IMR-90 (cell line): ENCODE measurements around the gene RAB1B. TPM values are rescaled to one million over a fixed set of nuclear protein-coding genes. Genes with fewer than 3 reads are reported as not detected.

Experiments used
- ATAC-seq: fragments of 200-7000 bp; cut with Tn5 transposase; 2 replicates; pipeline ENCODE4 v1.9.1; 2020; ENCODE audit warnings: low read depth, mild to moderate bottlenecking, moderate library complexity
- BruUV-seq: library from RNA; stranded (reverse); fragments of 400-500 nt; replicated peaks from 2 replicates; lab custom pipeline; 2021; lab: Mats Ljungman, UMichigan
- CTCF ChIA-PET: fragments of 300-600 bp; formaldehyde crosslinking; extraction: SDS; loops from one replicate; lab custom pipeline; 2021; ENCODE audit warnings: antibody characterized with exemption; lab: Yijun Ruan, JAX
- POLR2A ChIA-PET: fragments of 300-600 bp; sonication (Branson Sonifier 250); formaldehyde crosslinking; loops from one replicate; lab custom pipeline; 2022; ENCODE audit warnings: antibody characterized with exemption; ENCODE audit not compliant: unreplicated experiment; lab: Charles Lee
- DNase-seq: peaks from one replicate; pipeline ENCODE4 v3.0.0; 2013
- H2AFZ ChIP-seq: replicated peaks from 2 replicates; pipeline ENCODE3; 2013; ENCODE audit warnings: low read length, mild to moderate bottlenecking; ENCODE audit not compliant: poor library complexity
- H2AK5ac ChIP-seq: 2 replicates; pipeline ENCODE4 v1.6.1; 2013; ENCODE audit warnings: low read depth, low read length, inconsistent platforms
- H2AK9ac ChIP-seq: replicated peaks from 2 replicates; pipeline ENCODE3; 2013; ENCODE audit warnings: mild to moderate bottlenecking, low read depth, low read length, moderate library complexity; ENCODE audit not compliant: poor library complexity
- H2BK120ac ChIP-seq: 2 replicates; pipeline ENCODE4 v1.6.1; 2013; ENCODE audit warnings: low read depth, low read length, inconsistent platforms
- H2BK15ac ChIP-seq: 3 replicates; pipeline ENCODE4 v1.6.1; 2013; ENCODE audit warnings: low read depth, low read length, inconsistent platforms
- H2BK20ac ChIP-seq: 2 replicates; pipeline ENCODE4 v1.6.1; 2013; ENCODE audit warnings: low read depth, mild to moderate bottlenecking, inconsistent platforms, low read length, moderate library complexity
- H2BK5ac ChIP-seq: 2 replicates; pipeline ENCODE4 v1.6.1; 2013; ENCODE audit warnings: mild to moderate bottlenecking, low read depth, low read length, inconsistent platforms; ENCODE audit not compliant: poor library complexity, severe bottlenecking
- H3K14ac ChIP-seq: replicated peaks from 2 replicates; pipeline ENCODE4 v1.6.1; 2013; ENCODE audit warnings: low read depth, low read length, inconsistent platforms
- H3K18ac ChIP-seq: 2 replicates; pipeline ENCODE4 v1.6.1; 2013; ENCODE audit warnings: low read depth, low read length, control low read depth
- H3K23ac ChIP-seq: 2 replicates; pipeline ENCODE4 v1.6.1; 2013; ENCODE audit warnings: low read depth, low read length, inconsistent platforms
- H3K27ac ChIP-seq: 2 replicates; pipeline ENCODE4 v1.5.1; 2013; ENCODE audit warnings: mild to moderate bottlenecking, control low read depth, low read length; ENCODE audit not compliant: insufficient read depth
- H3K27me3 ChIP-seq: 2 replicates; pipeline ENCODE4 v1.6.1; 2013; ENCODE audit warnings: low read length; ENCODE audit not compliant: control insufficient read depth, insufficient read depth
- H3K36me3 ChIP-seq: 2 replicates; pipeline ENCODE4 v1.6.1; 2013; ENCODE audit warnings: low read length, mixed read lengths; ENCODE audit not compliant: control insufficient read depth, insufficient read depth
- H3K4ac ChIP-seq: 2 replicates; pipeline ENCODE4 v1.6.1; 2013; ENCODE audit warnings: low read depth, low read length, inconsistent platforms
- H3K4me1 ChIP-seq: 2 replicates; pipeline ENCODE4 v1.6.1; 2013; ENCODE audit warnings: low read length, mixed read lengths; ENCODE audit not compliant: control insufficient read depth, insufficient read depth
- H3K4me2 ChIP-seq: 2 replicates; pipeline ENCODE4 v1.6.1; 2013; ENCODE audit warnings: low read depth, mild to moderate bottlenecking, control low read depth, low read length, moderate library complexity
- H3K4me3 ChIP-seq: 2 replicates; pipeline ENCODE4 v1.5.1; 2013; ENCODE audit warnings: low read depth, mild to moderate bottlenecking, control low read depth, low read length, moderate library complexity; ENCODE audit not compliant: insufficient read depth
- H3K56ac ChIP-seq: 2 replicates; pipeline ENCODE4 v1.6.1; 2013; ENCODE audit warnings: low read length, inconsistent platforms; ENCODE audit not compliant: insufficient read depth; ENCODE audit errors: extremely low read depth
- H3K79me1 ChIP-seq, 2 experiments: 2 replicates each; pipeline ENCODE4 v1.6.1; 2013; ENCODE audit warnings: low read length in 2 of 2, inconsistent platforms in 1 of 2, low read depth in 1 of 2
- H3K9ac ChIP-seq: 2 replicates; pipeline ENCODE4 v1.6.1; 2013; ENCODE audit warnings: low read depth, low read length, control low read depth
- H3K9me1 ChIP-seq: 2 replicates; pipeline ENCODE4 v1.6.1; 2013; ENCODE audit warnings: low read length, inconsistent platforms; ENCODE audit not compliant: insufficient read depth
- H3K9me3 ChIP-seq: 2 replicates; pipeline ENCODE4 v1.6.1; 2013; ENCODE audit warnings: low read length; ENCODE audit not compliant: control insufficient read depth, insufficient read depth
- H4K20me1 ChIP-seq: 2 replicates; pipeline ENCODE4 v1.6.1; 2013; ENCODE audit warnings: low read length, inconsistent platforms; ENCODE audit not compliant: insufficient read depth
- H4K5ac ChIP-seq: 2 replicates; pipeline ENCODE4 v1.6.1; 2013; ENCODE audit warnings: mild to moderate bottlenecking, low read depth, low read length, control low read depth
- H4K8ac ChIP-seq, 2 experiments: 2 replicates each; pipeline ENCODE4 v1.6.1; 2013; ENCODE audit warnings: low read depth in 2 of 2, low read length in 2 of 2, control low read depth in 1 of 2, inconsistent platforms in 1 of 2
- H4K91ac ChIP-seq: 2 replicates; pipeline ENCODE4 v1.6.1; 2013; ENCODE audit warnings: low read depth, low read length, inconsistent platforms; ENCODE audit not compliant: insufficient read depth
- BHLHE40 ChIP-seq: fragments of 150-350 bp; IDR thresholded peaks from 2 replicates; pipeline ENCODE4 v1.6.1; 2016; ENCODE audit warnings: mild to moderate bottlenecking, low read depth, low read length
- CTCF ChIP-seq: conservative IDR thresholded peaks from 2 replicates; pipeline ENCODE4 v1.5.1; 2012; ENCODE audit warnings: mild to moderate bottlenecking, low read depth, low read length, improper control_type of control experiment
- MAFK ChIP-seq: IDR thresholded peaks from 2 replicates; pipeline ENCODE4 v1.6.1; 2012; ENCODE audit warnings: low read depth, low read length, improper control_type of control experiment
- MXI1 ChIP-seq: IDR thresholded peaks from 2 replicates; pipeline ENCODE4 v1.6.1; 2012; ENCODE audit warnings: low read depth, mild to moderate bottlenecking, low read length, moderate library complexity, borderline replicate concordance
- NFE2L2 ChIP-seq: fragments of 150-350 bp; IDR thresholded peaks from 2 replicates; pipeline ENCODE4 v1.6.1; 2016; ENCODE audit warnings: low read depth, mild to moderate bottlenecking, low read length
- POLR2A ChIP-seq: IDR thresholded peaks from 2 replicates; pipeline ENCODE4 v1.6.1; 2012; ENCODE audit warnings: mild to moderate bottlenecking, low read depth, low read length
- RAD21 ChIP-seq: IDR thresholded peaks from 2 replicates; pipeline ENCODE4 v1.6.1; 2012; ENCODE audit warnings: low read length, improper control_type of control experiment
- RCOR1 ChIP-seq: IDR thresholded peaks from 2 replicates; pipeline ENCODE4 v1.6.1; 2012; ENCODE audit warnings: mild to moderate bottlenecking, low read length, improper control_type of control experiment; ENCODE audit not compliant: insufficient replicate concordance
- SMC3 ChIP-seq: fragments of 150-350 bp; IDR thresholded peaks from 2 replicates; pipeline ENCODE4 v1.6.1; 2016; ENCODE audit warnings: low read depth, mild to moderate bottlenecking, antibody characterized with exemption, low read length, moderate library complexity
- USF2 ChIP-seq: fragments of 150-350 bp; IDR thresholded peaks from 2 replicates; pipeline ENCODE4 v1.6.1; 2017; ENCODE audit warnings: mild to moderate bottlenecking, antibody characterized with exemption, low read length, low read depth
- WGBS, 2 experiments: methylation state at CpG; one replicate each; pipeline versions ENCODE4 v1.1.5 to v1.1.7; 2013; ENCODE audit warnings: missing lambda C conversion rate in 2 of 2; ENCODE audit not compliant: insufficient read length in 1 of 2; ENCODE audit errors: extremely low coverage in 2 of 2; 5-methylcytosine and 5-hydroxymethylcytosine counted together
- dilution Hi-C: fragments of 300-500 bp; cut with HindIII; formaldehyde crosslinking; loops from one replicate; pipeline ENCODE4 v1.14.3; 2018; ENCODE audit warnings: low sequenced_read_pairs; ENCODE audit not compliant: unreplicated experiment
- in situ Hi-C: fragments of 300-500 bp; cut with MboI; formaldehyde crosslinking; loops from 3 replicates; pipeline ENCODE4 v1.14.3; 2019; ENCODE audit warnings: low sequenced_read_pairs, inconsistent platforms, mixed read lengths
- intact Hi-C: fragments of 100-400 bp; cut with micrococcal nuclease; formaldehyde crosslinking; loops from 2 replicates; pipeline ENCODE4 v1.10.0; 2022
- polyA plus RNA-seq, 3 experiments: library from polyadenylated mRNA; depleted of rRNA; stranded (reverse); fragments of >200 nt; gene quantifications; 2 replicates each; pipeline ENCODE4 v1.2.3, GENCODE V29; 2012; ENCODE audit warnings: low replicate concordance in 1 of 3
- total RNA-seq: library from RNA; depleted of rRNA; stranded (reverse); fragments of >200 nt; gene quantifications from 2 replicates; pipeline ENCODE4 v1.2.3, GENCODE V29; 2012
- TF ChIP-seq, protein P1 (sequence below): fragments of 150-350 bp; IDR thresholded peaks from 2 replicates; pipeline ENCODE4 v1.6.1; 2016; ENCODE audit warnings: low read depth, mild to moderate bottlenecking, low read length, moderate library complexity, borderline replicate concordance

RAB1B gene
- total and polyA plus RNA-seq, 2 of the 4 experiments (the other 2 are of a cell fraction), result 83.7 to 248 TPM

DNA sequence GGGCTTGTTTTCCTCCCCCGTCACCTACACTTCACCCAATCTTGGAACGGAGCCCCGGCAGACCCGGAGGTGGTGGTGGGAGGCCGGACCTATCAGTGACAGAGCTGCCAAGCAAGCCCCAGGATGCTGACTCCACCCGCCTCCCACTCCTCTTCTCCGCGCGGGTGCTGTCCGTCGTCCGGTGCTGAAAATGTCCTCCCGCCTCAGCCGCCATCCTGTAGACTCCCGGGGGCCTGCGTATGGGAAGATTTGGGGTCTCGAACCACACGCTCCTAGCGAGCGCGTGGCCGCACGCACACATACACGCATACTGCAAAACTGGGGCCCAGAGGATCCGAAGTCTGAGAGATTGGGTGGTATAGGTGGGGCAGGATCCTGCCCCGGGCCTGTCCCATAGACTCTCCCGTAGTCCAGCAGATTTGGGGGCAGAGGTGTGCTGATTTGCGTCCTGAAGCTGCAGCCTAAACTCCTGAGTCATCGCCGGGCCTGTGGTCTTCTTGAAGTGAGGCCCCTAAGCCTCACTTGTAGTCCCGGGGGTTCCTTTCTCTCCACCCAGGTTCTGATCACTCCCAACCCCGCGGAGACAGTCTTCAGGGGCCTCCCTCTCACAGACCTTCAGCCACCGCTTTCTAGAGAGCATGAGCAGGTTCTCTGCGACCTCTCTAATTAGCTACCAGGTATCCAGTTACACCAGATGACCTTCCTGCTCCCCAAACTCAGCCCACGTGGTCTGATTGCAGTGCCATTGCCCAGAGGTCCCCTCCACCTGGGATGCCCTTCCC lies 21.3 kb downstream of the RAB1B start (continued):
- TF ChIP-seq, protein P1, sequence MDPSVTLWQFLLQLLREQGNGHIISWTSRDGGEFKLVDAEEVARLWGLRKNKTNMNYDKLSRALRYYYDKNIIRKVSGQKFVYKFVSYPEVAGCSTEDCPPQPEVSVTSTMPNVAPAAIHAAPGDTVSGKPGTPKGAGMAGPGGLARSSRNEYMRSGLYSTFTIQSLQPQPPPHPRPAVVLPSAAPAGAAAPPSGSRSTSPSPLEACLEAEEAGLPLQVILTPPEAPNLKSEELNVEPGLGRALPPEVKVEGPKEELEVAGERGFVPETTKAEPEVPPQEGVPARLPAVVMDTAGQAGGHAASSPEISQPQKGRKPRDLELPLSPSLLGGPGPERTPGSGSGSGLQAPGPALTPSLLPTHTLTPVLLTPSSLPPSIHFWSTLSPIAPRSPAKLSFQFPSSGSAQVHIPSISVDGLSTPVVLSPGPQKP, result no peak
- TF ChIP-seq POLR2A, result no peak
- peak; percentile 94 for TF ChIP-seq RCOR1

GRCh38 chr11:66290330-66290621 lies 21.8 kb downstream of the RAB1B start:
- no peak overlapping the region for H3K18ac ChIP-seq
- no peak overlapping the region for H3K27ac ChIP-seq
- no CpG with 5 or more reads among the region's 2 CpGs for WGBS, 2 experiments
- H2BK20ac ChIP-seq, result no peak overlapping the region
- no peak overlapping the region for H2AK9ac ChIP-seq
- BruUV-seq, result no TSS peak
- H2BK15ac ChIP-seq, result no peak overlapping the region
- no peak overlapping the region for H4K8ac ChIP-seq
- H3K36me3 ChIP-seq, result peaks cover 7% of the 10 kb centered on the region; the same call in 1 of the 2 replicates
- H3K56ac ChIP-seq, result no peak overlapping the region
- no peaks in the 10 kb centered on the region for H3K9me3 ChIP-seq
- no peak overlapping the region for H2BK5ac ChIP-seq
- TF ChIP-seq POLR2A (no peak), USF2 (no peak), MAFK (no peak), CTCF (no peak), MXI1 (no peak), RAD21 (no peak), BHLHE40 (no peak), NFE2L2 (no peak), SMC3 (no peak)
- no peak overlapping the region for H3K9ac ChIP-seq
- dilution Hi-C loops (no loop called here), intact Hi-C loops (no loop called here), in situ Hi-C loops (no loop called here)
- H4K91ac ChIP-seq, result no peak overlapping the region
- peaks cover 15 to 33% of the 10 kb centered on the region in 2 experiments; a peak in 3 of 4 replicates for H3K79me1 ChIP-seq
- no peak overlapping the region for H3K4ac ChIP-seq
- peaks cover 31% of the 10 kb centered on the region for H3K27me3 ChIP-seq
- H4K5ac ChIP-seq, result no peak overlapping the region
- DNase-seq (no peak), ATAC-seq (no peak)
- no peak overlapping the region for H2AK5ac ChIP-seq
- no peak overlapping the region for H3K4me3 ChIP-seq
- H3K23ac ChIP-seq, result no peak overlapping the region
- POLR2A ChIA-PET, result no interaction called here
- no peak overlapping the region for H3K4me2 ChIP-seq
- peaks cover 17% of the 10 kb centered on the region for H3K9me1 ChIP-seq
- H2AFZ ChIP-seq, result no peak overlapping the region
- peaks cover 15% of the 10 kb centered on the region for H4K20me1 ChIP-seq
- no peak overlapping the region for H2BK120ac ChIP-seq
- CTCF ChIA-PET, result no interaction called here
- peaks cover 11% of the 10 kb centered on the region for H3K4me1 ChIP-seq
- no peak overlapping the region; the same call in 1 of the 2 replicates for H3K14ac ChIP-seq
